ENCODE data around the gene WWC1. TPM values are rescaled to one million over a fixed set of nuclear protein-coding genes. Genes with fewer than 3 reads are reported as not detected.

The WWC1 gene
- total RNA-seq, 1 experiment from 2014 or later, result 190 TPM

- CTCF ChIA-PET, result interaction anchor here (0.7 kb wide), 1 partner anchor 31 kb away, joined by 3 read pairs; no protein-coding TSS in a partner anchor
- BruUV-seq (replicated peaks), result no TSS peak
- H3K4me1 Mint-ChIP-seq (ENCODE audit: low read depth, unreplicated experiment), result peaks cover 88% of the 10 kb centered on the region
- H3K27me3 Mint-ChIP-seq (ENCODE audit: unreplicated experiment), result no peaks in the 10 kb centered on the region
- no peak overlapping the region for H3K4me3 Mint-ChIP-seq (ENCODE audit: low read depth, unreplicated experiment)
- peak overlapping the region; percentile 25 for H3K27ac Mint-ChIP-seq (ENCODE audit: unreplicated experiment)
- no peak for DNase-seq
- peaks cover 13% of the 10 kb centered on the region for H3K36me3 Mint-ChIP-seq (ENCODE audit: insufficient read depth, unreplicated experiment)
- no peak for TF ChIP-seq CTCF (IDR thresholded peaks at IDR 0.05; ENCODE audit: unreplicated experiment)
- no peaks in the 10 kb centered on the region for H3K9me3 Mint-ChIP-seq (ENCODE audit: low read depth, unreplicated experiment)
- intact Hi-C loops (cut with micrococcal nuclease; ENCODE audit: unreplicated experiment), result no loop called here
Observed at GRCh38 chr5:168356171-168356570, 64.7 kb downstream of the WWC1 start.

GRCh38 chr5:168356592-168356991 is 65.1 kb downstream of the WWC1 start:
- no peak for DNase-seq
- Mint-ChIP-seq H3K36me3 (ENCODE audit: insufficient read depth, unreplicated experiment) (peaks cover 13% of the 10 kb centered on the region), H3K4me3 (ENCODE audit: low read depth, unreplicated experiment) (no peak overlapping the region), H3K9me3 (ENCODE audit: low read depth, unreplicated experiment) (no peaks in the 10 kb centered on the region), H3K27me3 (ENCODE audit: unreplicated experiment) (no peaks in the 10 kb centered on the region), H3K4me1 (ENCODE audit: low read depth, unreplicated experiment) (peaks cover 88% of the 10 kb centered on the region), H3K27ac (ENCODE audit: unreplicated experiment) (peak overlapping the region; percentile 25)
- TF ChIP-seq CTCF (IDR thresholded peaks at IDR 0.05; ENCODE audit: unreplicated experiment), result no peak
- CTCF ChIA-PET, result interaction anchor here (0.7 kb wide), 1 partner anchor 32 kb away, joined by 3 read pairs; no protein-coding TSS in a partner anchor
- intact Hi-C loops (cut with micrococcal nuclease; ENCODE audit: unreplicated experiment), result no loop called here
- BruUV-seq (replicated peaks), result no TSS peak

GRCh38 chr5:168357876-168358275 is 66.4 kb downstream of the WWC1 start:
- Mint-ChIP-seq H3K27me3 (ENCODE audit: unreplicated experiment) (no peaks in the 10 kb centered on the region), H3K4me3 (ENCODE audit: low read depth, unreplicated experiment) (no peak overlapping the region), H3K4me1 (ENCODE audit: low read depth, unreplicated experiment) (peaks cover 94% of the 10 kb centered on the region), H3K9me3 (ENCODE audit: low read depth, unreplicated experiment) (no peaks in the 10 kb centered on the region), H3K27ac (ENCODE audit: unreplicated experiment) (no peak overlapping the region), H3K36me3 (ENCODE audit: insufficient read depth, unreplicated experiment) (peaks cover 19% of the 10 kb centered on the region)
- BruUV-seq (replicated peaks), result no TSS peak
- no peak for DNase-seq
- CTCF ChIA-PET, result interaction anchor here (0.9 kb wide), 1 partner anchor 56 kb away, joined by 3 read pairs; no protein-coding TSS in a partner anchor
- intact Hi-C loops (cut with micrococcal nuclease; ENCODE audit: unreplicated experiment), result no loop called here
- TF ChIP-seq CTCF (IDR thresholded peaks at IDR 0.05; ENCODE audit: unreplicated experiment), result no peak

- CTCF ChIA-PET, result interaction anchor here (0.6 to 6.7 kb wide), 11 partner anchors 12 to 90 kb away, joined by 3 to 38 read pairs (median 4); partner anchors contain the start of gene WWC1
- Mint-ChIP-seq H3K27ac (ENCODE audit: unreplicated experiment) (peak overlapping the region; percentile 46), H3K4me1 (ENCODE audit: low read depth, unreplicated experiment) (peaks cover 97% of the 10 kb centered on the region), H3K4me3 (ENCODE audit: low read depth, unreplicated experiment) (no peak overlapping the region), H3K27me3 (ENCODE audit: unreplicated experiment) (no peaks in the 10 kb centered on the region), H3K36me3 (ENCODE audit: insufficient read depth, unreplicated experiment) (peaks cover 21% of the 10 kb centered on the region), H3K9me3 (ENCODE audit: low read depth, unreplicated experiment) (no peaks in the 10 kb centered on the region)
- intact Hi-C loops (cut with micrococcal nuclease; ENCODE audit: unreplicated experiment), result no loop called here
- no TSS peak for BruUV-seq (replicated peaks)
- peak; percentile 48 for DNase-seq
- no peak for TF ChIP-seq CTCF (IDR thresholded peaks at IDR 0.05; ENCODE audit: unreplicated experiment)
Observed at GRCh38 chr5:168359820-168360460, 68.5 kb downstream of the WWC1 start.

All from Calu3 (cell line).